GM21515 (cell line): ENCODE data around the gene DUSP6.

ENCODE experiments used
- ATAC-seq: cut with Tn5 transposase; IDR thresholded peaks from one replicate; pipeline ENCODE4 v1.9.1; 2021; ENCODE audit not compliant: unreplicated experiment

Gene DUSP6

DNA sequence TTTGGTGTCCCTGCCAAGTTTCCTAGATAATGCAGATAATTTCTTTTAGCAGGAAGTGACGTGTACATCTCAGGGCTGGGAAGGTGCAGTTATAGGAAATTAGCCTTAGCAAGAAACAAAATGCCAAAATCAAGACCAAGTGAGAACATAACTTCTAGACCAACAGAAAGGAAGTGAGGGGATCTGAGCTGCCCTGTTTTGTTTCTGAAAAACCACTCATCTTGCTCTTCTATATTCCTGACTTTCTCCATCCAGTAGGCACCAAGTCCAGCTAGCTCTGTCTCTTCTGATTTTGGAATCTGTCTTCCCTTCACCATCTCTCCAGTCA lies 23.9 kb upstream of the DUSP6 start:
- no peak for ATAC-seq

DNA sequence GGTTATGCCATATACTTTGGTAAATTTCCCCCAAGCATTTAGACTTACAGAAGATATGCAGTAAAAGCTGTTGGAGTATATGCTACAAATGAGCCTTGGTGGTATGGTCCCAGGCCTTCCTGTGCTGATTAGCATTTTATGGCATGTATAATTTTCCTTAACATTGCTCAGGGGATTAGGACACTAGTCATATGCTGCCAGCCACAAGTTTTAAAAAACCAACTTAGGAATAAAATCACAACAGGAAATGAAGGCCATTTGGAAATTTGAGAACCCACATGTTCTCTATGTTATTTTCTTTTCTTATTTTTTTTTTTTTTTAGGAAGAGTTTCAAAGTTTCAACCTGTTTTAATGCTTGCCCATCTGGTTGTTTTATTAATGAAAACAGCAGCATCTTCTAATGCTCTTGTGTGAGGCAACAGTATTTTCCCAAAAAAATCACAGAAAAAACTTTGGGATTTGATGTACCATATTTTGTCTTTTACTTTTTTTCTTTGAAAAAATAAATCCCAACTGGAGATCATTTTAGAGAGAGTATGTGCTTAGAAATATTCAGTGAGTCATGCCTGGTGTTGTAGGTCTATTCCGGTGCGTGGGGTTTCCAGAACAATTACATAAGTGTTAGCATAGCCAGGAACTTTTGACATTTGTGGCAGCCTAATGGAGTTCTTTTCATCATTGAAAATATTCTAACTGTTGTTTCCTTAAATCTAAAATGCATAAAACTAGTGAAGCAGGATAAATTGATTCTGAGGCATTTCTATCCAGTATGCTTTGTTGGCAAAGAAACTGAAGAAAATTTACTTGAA lies 21.7 kb upstream of the DUSP6 start:
- no peak for ATAC-seq

GRCh38 chr12:89372584-89373370 lies 20.5 kb upstream of the DUSP6 start:
- no peak for ATAC-seq

DNA sequence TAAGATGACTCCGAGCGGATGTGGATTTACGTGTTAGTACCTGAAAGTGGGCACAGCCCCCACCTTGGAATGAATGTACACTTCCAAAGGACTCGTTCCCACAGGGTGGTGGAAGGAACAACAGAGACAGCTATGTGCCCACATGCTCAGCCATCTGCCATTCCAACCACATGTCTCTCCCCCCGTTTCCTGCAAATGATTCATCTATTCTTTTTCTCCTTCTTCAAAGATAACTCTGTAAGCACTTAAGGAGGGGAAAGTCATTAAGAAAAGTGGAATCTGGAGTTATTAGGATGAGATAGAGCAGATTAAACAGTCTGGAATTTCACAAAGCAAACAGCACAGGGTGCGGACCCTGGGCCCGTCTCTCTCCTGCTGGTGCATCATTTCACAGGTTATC lies 18.5 kb upstream of the DUSP6 start:
- ATAC-seq: no peak

DNA sequence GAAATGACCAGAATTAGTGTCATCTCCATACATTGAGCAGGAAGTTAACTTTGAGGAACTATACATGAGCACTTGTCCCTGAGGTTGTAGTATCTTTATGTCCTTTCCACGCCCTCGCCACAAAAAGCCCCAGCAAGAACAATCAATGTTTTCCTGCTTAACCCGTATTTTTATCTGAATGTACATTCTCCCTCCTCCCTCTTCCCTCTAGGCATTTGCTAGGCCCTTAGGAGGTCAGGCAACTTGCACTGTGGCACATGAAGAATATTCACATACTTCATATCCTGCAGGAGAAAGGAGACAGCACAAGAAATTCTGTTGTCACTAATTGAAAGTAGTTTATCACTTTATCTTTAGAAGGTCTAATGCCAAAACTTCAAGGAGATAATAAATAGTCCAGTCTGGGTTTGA lies 18.1 kb upstream of the DUSP6 start:
- ATAC-seq: no peak

DNA sequence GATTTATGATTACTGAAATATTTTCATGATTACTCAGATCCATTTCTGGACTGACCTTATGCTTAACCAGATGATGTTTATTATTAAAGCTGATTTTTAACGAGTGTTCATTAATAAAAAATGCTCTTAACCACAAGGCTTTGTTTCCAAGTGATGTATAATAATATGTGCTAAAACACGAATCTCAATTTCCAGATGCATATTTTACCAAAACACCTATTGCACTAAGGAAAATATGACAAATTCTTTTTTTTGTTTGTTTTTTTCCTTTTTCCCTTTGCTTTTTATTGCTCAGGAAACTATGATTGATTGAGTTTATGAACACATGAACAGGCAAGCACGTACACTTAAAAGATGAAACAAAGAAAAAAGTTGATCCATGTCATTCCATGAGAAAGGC lies 16.9 kb upstream of the DUSP6 start:
- ATAC-seq: no peak

DNA sequence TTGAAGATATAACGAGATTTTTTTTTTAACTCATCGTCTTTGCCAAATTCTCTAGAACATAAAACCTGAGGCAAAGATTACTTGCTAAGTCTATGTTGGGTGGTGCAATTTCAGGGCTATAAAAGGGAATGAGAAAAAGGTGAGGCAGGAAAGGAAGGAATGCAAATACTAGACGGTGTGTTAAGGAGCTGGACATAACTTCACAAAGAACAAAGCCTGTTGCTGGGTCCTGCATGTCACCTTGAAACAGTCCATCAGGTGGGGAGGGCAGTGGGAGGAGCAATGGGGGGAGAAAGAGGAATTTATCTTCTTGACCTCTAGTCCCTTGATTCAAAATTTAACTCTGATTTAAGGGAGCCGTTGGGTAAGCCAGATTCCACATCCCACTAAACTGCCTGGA lies 16.1 kb upstream of the DUSP6 start:
- no peak for ATAC-seq

DNA sequence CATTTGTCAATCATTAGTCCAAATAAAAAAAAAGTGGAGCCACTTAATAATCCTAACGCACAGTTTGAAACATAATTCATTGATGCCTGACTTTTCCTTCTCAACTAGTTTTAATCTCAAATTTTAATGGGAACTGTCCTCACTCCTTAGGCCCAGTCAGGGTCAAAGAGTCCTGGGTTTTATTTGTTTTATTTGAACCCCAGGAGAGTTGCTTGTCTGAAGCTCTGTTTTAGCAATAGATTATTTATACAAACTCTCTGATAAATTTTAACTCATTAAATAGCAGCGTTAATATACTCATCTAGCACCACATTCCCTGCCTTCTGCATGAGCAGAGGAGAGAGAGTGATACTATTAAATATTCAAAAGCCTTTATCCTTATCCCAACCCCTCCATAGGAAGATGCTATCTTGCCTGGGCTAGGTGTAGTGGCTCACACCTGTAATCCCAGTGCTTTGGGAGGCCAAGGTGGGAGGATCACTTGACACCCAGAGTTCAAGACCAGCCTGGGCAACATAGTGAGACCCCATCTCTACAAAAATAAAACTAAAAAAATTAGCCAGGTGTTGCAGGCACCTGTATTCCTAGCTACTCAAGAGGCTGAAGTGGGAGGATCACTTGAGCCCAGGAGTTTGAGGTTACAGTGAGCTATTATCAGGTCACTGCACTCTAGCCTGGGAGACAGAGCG lies 14.5 kb upstream of the DUSP6 start:
- no peak for ATAC-seq

DNA sequence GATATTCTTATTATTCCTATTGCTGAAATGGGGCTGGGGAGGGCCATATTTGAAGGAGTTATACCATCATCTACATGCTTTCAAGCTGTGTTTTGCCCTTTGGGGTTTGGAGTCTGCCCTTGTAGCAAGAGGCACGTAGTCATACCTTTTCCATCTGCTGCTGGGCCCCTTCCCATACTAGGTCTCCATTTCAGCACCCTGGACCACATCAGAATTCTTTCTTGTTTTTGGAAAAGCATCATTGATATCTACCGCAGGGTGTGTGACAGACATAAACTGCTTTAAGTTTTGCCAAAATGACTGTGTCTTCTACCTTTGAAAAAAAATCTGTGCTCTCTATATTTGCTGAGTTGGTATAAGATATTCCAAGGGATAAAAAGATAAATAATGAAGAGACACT lies 12.3 kb upstream of the DUSP6 start:
- ATAC-seq: no peak

DNA sequence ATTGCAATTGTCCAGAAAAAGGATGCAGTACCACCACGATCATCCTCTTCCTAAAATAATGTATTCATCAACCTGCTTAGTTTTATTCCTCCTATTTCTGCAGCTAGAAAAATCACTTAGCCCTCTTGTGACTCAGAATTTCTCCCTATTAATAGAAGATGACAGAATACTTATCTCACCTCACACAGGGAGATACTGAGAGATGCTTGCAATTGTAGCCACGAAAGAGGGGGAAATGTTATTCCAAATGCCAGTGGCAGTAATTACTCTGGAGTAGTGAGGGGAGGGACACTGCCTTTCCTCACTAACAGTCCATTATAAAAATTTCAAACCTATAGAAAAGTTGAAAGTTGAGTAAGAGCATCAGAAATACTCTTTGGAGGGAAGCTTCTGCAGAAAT lies 11.8 kb upstream of the DUSP6 start:
- no peak for ATAC-seq

GRCh38 chr12:89363582-89363981 lies 11.3 kb upstream of the DUSP6 start:
- ATAC-seq: no peak

GRCh38 chr12:89363084-89363483 lies 10.8 kb upstream of the DUSP6 start:
- ATAC-seq: no peak

DNA sequence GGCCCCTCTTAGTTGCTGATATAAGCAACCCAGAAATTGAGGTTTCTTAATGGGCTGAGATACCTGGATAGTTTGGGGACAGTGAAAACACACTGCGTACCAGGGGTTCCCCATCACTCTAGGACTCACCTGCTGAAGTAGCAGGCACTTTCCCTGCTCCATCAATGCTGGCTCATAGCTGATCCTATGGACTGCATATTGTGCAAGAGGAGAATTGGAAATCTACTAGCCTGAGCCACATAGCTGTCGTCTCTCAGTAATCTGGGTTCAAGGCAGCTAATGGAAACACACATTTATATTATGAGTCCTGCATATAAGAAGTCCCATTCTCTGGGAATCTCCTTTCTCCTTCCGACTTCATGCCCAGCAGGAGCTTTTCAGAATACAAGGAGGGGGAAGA lies 7.3 kb upstream of the DUSP6 start:
- no peak for ATAC-seq

GRCh38 chr12:89358805-89359204 lies 6.5 kb upstream of the DUSP6 start:
- no peak for ATAC-seq

DNA sequence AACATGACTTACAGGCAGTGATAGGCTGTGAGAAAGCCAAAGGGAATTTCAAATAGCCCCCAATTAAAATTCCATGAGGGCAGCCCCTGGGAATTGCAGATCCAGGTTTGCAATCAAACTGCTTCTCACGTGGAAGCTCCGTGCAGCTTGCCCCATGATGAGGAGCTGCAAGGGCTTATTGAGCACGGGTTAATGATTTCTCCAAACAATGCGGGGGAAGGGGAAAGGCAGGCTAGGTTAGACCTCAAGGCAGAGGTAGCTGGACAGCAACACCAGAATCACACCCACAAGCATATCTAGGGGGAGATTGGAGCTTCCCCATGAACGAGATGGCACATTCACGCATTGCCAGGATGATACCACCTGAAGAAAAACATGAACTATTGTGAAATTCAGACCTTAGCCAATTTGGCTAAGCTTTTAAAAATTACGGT lies 5.0 kb upstream of the DUSP6 start:
- no peak for ATAC-seq

DNA sequence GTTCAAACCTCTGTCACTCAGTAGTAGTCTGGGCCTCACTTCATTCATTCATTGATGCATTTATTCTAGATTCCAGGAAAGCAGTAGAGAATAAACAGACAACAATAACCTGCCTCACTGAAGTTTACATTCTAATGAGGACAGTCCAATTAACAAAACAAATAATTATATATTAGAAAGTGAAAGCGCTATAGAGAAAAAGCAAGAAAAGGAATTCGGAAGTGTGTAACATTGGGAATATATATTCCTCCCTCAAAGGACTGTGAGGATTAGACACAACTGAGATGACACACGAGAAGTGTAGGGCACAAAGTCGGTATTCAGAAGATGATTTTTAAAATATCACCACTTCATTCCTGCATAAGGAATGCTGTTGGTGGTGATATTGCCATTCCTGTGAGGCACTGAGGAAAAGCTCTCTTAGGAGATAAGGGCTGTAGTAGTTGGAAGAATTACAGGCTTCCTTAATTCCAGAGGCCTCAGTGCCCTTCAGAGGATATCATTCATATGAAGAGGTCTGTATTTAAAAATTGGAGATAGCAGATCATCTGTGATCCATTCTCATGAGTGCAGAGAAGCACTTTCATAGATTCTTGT lies 3.9 kb upstream of the DUSP6 start:
- no peak for ATAC-seq

DNA sequence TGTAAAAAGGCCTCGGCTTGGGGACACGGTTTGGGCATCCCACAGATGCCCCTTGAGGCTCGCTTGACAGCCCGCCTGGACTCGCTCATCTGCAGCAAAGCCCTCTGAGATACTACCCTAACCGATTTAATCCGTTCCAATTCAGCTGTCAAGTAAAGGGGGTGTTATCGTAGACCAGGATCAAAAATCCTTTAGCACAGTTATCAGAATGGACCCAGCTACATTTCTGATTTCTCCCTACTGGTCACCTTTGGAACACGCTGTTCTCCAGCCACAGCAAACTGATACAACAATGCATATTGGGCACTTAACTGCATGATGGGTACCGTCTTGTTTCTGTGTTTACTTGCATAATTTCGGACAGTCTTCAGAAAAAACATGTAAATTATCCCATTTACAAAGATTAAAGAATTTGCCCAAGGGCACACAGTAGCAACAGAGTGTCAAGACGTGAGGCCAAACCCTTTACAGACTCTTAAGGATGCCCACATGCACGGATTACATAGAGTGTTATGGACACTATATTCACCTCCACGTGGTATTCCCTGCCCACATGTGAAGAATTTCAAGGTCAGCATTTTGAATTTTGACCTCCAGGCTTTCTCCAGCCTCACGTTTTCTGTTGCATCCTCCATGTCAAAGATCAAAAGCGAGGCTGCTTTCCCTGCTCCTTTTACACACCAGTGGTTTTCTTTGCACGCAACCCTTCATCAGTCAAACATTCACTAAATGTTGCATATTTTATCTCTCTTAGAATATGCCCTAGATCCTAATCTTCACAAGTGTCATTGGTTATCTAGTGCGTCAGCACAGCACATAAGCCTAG lies 3.2 kb upstream of the DUSP6 start:
- no peak for ATAC-seq

- ATAC-seq: no peak
These were observed 2.3 kb upstream of the DUSP6 start for GRCh38 chr12:89354612-89355067.

DNA sequence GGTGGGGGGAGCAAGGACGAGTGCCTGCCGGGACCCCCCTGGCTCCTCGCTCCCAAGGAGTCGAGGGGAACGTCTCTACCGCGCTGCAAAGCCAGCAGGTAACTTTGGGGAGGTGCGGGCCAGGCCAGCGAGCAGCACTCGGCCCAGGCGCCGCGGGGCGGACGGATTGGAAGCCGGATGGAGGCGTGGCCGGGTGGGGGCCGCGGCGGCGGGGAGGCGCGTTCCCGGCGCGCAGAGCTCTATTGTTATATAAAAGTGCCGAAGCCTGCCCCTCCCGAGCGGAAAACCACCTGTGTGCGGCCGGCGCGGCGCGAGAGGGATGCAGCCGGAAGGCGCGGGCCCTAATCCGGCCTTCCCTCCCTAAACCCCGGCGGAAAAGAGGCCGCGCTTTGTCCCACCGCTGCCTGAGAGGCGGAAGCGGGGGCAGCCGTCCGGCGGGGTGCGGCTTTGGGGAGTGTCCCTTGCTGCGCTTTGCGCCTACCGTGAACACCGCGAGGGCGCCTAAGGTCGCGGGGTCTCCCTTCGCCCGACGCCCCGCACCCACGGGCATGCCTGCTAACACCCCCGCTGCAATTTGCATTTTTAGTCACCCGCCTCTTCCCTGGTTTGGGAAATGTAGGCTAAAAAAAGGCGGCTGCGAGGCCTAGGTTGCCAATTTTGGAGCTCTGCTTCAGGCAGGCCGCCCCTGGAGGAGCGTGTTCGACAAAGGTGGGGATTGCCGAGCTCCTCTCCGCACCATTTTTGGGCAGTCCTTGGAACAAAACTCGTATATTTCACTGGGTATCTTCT lies 1.7 kb upstream of the DUSP6 start:
- ATAC-seq: peak; percentile 46
